ENCODE measurements around the gene MRPL17. TPM values are rescaled to one million over a fixed set of nuclear protein-coding genes. Genes with fewer than 3 reads are reported as not detected.

Gene MRPL17
- 23.2 TPM for total RNA-seq

DNA sequence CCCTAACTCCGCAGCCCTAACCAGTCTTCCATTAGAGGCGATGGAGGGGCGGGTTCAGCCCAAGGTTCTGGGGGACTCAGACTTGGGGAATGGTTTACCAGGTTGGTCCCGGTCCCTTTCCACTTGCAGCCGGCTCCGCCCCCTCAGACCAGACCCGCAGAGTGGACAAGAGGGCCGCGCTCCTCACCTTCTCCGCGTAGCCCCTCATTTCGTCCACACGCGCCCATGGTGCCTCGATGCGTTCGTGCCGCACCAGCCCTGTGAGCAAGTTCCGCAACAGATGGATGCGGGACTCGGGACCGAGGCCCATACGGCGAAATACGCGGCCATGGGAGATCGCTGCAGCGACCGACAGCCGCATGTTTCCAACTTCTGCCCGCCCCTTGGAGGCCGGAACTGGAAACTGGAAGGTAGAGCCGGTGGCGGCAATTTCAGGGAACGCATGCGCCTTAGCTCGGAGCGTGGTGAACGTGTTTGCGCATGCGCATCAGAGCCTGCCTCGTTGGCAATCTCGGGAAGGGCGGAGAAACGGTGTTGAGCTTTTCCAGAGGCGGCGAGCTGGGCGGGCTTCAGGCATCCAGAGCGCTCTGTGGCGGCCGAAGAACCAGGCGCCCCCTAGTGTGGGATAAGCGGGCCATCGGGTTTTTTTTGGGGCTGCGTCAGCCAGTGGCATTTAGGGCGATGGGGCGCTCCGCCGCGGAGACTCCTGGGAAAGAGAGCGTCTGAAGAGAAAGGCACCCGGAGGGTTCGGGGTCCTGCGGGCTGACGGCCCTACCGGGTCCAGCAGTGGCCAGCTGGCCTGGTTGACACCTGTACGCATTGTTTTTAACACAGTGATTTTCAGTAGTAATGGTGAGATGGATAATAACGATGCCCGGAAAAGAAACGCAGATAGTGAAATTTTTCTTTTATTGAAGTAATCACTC, at the start of gene MRPL17:
TSS of gene MRPL17 (minus strand) at position 405 of the 926 bp plus-strand sequence. CDS start at position 361, 44 bp downstream.

DNA sequence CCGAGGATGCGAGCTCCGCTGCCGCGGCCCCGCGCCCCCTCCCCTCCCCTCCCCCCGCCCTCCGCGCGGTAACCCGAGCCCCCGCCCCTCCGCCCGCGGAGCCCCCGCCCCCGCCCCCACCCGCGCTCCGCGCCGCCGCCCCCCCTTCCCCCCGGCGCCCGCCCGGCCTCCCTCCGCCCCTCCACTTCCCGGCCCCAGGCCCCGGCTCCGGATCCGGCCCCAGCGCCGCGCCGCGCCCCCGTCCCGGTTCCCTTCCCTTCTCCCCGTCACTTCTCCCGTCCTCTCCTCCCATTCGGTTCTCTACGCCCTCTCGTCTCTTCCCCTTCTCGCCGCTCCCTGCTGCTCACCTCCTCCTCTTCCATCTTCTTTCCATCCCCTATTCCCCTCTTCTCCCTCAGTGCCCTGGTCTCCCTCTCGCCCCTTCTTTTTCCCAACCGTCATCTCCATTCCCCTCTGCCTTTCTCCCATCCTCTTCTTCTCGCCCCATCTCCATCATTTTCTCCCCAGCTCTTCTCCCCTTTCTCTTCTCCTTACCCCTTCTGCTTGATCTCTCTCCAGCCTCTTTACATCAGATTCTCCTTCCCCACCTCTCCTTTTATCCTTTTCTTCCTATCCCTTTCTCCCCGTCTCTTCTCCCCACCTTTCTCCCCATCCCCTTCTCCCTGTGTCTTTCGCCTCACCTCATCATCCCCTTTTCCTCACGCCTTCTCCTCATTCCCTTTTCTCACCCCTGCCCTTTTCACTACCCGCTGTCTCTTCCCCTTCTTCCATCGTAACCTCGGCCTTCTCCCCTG, 27.2 kb downstream of the MRPL17 start, which contains the start of gene DCHS1:
TSS of gene DCHS1 (minus strand) at position 20 of the 794 bp plus-strand sequence. CDS start 14,196 bp downstream, outside the sequence.

Other genes with a start within 250 kb of the MRPL17 start
- gene HPX, start 242.4 kb downstream of the MRPL17 start, total RNA-seq = 9.7 TPM
- gene TRIM3, start 209.4 kb downstream of the MRPL17 start, total RNA-seq = 109 TPM
- 28.5 TPM for gene ARFIP2, start 202.0 kb downstream of the MRPL17 start, total RNA-seq
- 39.4 TPM for gene TIMM10B, start 201.8 kb downstream of the MRPL17 start, total RNA-seq
- 18.5 TPM for gene DNHD1, start 186.1 kb downstream of the MRPL17 start, total RNA-seq
- 25.7 TPM for gene RRP8, start 79.7 kb downstream of the MRPL17 start, total RNA-seq
- gene ILK, start 79.6 kb downstream of the MRPL17 start, total RNA-seq = 53.5 TPM
- 15.7 TPM for gene TAF10, start 71.1 kb downstream of the MRPL17 start, total RNA-seq
- 13.1 TPM for gene TPP1, start 63.9 kb downstream of the MRPL17 start, total RNA-seq
- gene DCHS1, start 27.5 kb downstream of the MRPL17 start, total RNA-seq = 99.8 TPM
- 1.6 TPM for gene OR2AG2, start 88.6 kb upstream of the MRPL17 start, total RNA-seq
- not detected for gene OR2AG1, start 99.7 kb upstream of the MRPL17 start, total RNA-seq
- 2.2 TPM for gene OR6A2, start 116.3 kb upstream of the MRPL17 start, total RNA-seq
- not detected for gene OR10A5, start 162.3 kb upstream of the MRPL17 start, total RNA-seq
- not detected for gene OR10A2, start 179.7 kb upstream of the MRPL17 start, total RNA-seq
- gene OR10A4, start 193.3 kb upstream of the MRPL17 start, total RNA-seq = not detected
- 2.2 TPM for gene OR2D2, start 209.2 kb upstream of the MRPL17 start, total RNA-seq
- not detected for gene OR2D3, start 237.7 kb upstream of the MRPL17 start, total RNA-seq
- 6.3 TPM for gene ZNF215, start 243.1 kb upstream of the MRPL17 start, total RNA-seq